AG10803 (cell line): ENCODE data around the gene PRRX2.

Experiments
- DNase-seq: peaks from one replicate; pipeline ENCODE4 v3.0.0; 2010; ENCODE audit warnings: low read depth
- H3K4me3 ChIP-seq: 2 replicates; pipeline ENCODE4 v1.5.1; 2011; ENCODE audit warnings: mild to moderate bottlenecking, low read length, control low read depth
- CTCF ChIP-seq: conservative IDR thresholded peaks from 2 replicates; pipeline ENCODE4 v1.5.1; 2011; ENCODE audit warnings: mild to moderate bottlenecking, low read length, control low read depth, inconsistent platforms

The PRRX2 gene

GRCh38 chr9:129703667-129704355 lies 38.4 kb downstream of the PRRX2 start:
- no peak for TF ChIP-seq CTCF
- H3K4me3 ChIP-seq = 0 out of 2 replicates have a peak overlapping the region, but pooled peaks have one; percentile 5
- DNase-seq = peak; percentile 81

DNA sequence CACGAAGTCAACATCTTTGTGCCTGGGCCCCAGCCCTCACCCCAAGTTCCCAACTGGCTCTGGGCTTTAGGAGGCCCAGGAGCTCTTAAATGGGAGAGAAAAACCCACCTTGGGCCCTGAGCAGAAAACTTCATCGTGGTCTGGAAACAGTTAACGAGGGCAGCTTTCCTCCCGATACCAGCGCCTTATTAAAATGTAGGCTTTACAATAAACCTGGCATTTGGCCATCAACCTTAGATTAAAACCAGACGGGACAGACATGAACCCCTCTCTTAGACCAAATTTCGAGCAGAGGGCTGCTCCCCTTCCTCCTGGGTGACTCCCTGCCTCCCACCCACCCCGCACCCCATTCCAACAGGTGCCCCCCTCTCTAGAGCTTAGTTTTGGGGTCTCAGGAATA lies 39.4 kb downstream of the PRRX2 start:
- no peak overlapping the region for H3K4me3 ChIP-seq
- DNase-seq = no peak
- TF ChIP-seq CTCF = no peak

GRCh38 chr9:129708793-129709192 lies 43.3 kb downstream of the PRRX2 start:
- DNase-seq = peak; percentile 81
- H3K4me3 ChIP-seq = no peak overlapping the region
- TF ChIP-seq CTCF = no peak

DNA sequence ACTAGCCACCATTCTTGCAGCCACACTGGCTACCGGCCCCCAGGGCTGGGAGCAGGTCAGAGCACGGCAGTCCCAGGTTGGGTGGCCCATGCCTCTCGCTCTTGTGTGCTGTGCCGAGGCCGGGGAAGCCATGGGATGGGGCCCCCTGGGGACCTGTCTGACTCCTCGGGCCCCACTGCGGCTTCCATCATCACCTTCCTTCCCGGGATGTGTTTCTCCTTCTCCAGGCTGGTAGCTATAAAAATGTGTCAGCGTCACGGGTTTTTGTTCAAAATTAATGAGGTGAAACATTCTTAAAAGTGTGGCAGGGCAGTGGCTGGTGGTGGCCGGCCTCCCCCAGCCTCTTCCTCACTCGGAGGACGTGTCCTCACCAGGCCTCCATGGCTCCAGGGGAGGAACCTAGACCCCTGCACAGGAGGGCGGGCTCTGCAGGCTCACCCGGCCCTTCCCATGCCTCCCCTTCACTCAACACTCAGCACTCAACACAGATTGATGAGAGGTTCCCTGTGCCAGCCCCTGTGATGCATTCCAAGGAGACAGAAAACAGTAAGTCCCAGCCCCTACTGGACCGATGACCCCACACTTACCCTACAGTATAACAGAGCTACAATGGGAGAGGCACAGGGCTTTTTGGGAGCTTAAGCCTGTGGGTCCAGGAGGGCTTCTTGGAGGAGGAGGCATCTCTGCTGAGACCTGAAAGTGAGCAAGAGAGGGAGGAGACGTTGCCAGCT lies 44.2 kb downstream of the PRRX2 start:
- DNase-seq = peak; percentile 30
- no peak for TF ChIP-seq CTCF

DNA sequence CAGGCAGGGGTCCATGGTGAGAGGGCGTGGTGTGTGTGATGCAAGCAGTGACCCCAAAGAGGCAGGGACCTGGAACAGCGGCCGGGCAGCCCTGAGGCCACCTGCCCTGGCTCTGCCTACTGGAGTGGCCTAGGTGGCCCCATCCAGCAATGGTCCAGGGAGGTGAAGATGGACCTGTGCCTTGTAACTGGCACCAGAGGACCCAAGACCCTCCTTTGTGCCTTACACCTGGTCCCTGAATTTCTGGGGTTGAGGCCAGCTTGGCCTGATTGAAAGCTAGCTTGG lies 44.7 kb downstream of the PRRX2 start:
- no peak overlapping the region for H3K4me3 ChIP-seq
- no peak for DNase-seq
- no peak for TF ChIP-seq CTCF

More for the DNA sequence above, 44.2 kb downstream of the PRRX2 start:
- H3K4me3 ChIP-seq = no peak overlapping the region

- peak; percentile 17; the same call in 1 of the 2 replicates for TF ChIP-seq CTCF
- peak; percentile 92 for DNase-seq
- H3K4me3 ChIP-seq = peak overlapping the region; percentile 32
Measured at GRCh38 chr9:129712634-129713401, 47.4 kb downstream of the PRRX2 start.
